DOHH2 (cell line): ENCODE data around the gene NHERF1.

Source experiments
- H3F3A ChIP-seq: fragments of 200-600 bp; sonication (generic), shearing (Covaris generic); 2 replicates; pipeline ENCODE4 v1.6.0; 2016; ENCODE audit warnings: antibody characterized with exemption, mild to moderate bottlenecking; ENCODE audit not compliant: control insufficient read depth, insufficient read depth
- H3K27ac ChIP-seq: fragments of 200-600 bp; sonication (generic); 2 replicates; pipeline ENCODE4 v1.5.1; 2014; ENCODE audit warnings: low read depth, mild to moderate bottlenecking, low read length, moderate library complexity
- H3K27me3 ChIP-seq: fragments of 200-600 bp; sonication (generic); 2 replicates; pipeline ENCODE4 v1.6.1; 2014; ENCODE audit warnings: mild to moderate bottlenecking, low read length, mixed read lengths; ENCODE audit not compliant: control insufficient read depth
- H3K36me3 ChIP-seq: fragments of 200-600 bp; sonication (generic); 2 replicates; pipeline ENCODE4 v1.6.1; 2014; ENCODE audit warnings: mild to moderate bottlenecking, low read length, moderate library complexity, mixed read lengths; ENCODE audit not compliant: control insufficient read depth
- H3K4me1 ChIP-seq: fragments of 200-600 bp; sonication (generic); 2 replicates; pipeline ENCODE4 v1.6.1; 2014; ENCODE audit warnings: mild to moderate bottlenecking, low read length, mixed read lengths; ENCODE audit not compliant: control insufficient read depth
- H3K4me2 ChIP-seq: fragments of 200-600 bp; sonication (generic); 2 replicates; pipeline ENCODE4 v1.6.0; 2014; ENCODE audit warnings: mild to moderate bottlenecking, low read length, moderate library complexity
- H3K4me3 ChIP-seq: fragments of 200-600 bp; sonication (generic); 2 replicates; pipeline ENCODE4 v1.5.1; 2014; ENCODE audit warnings: mild to moderate bottlenecking, low read length, mixed read lengths
- H3K79me2 ChIP-seq: fragments of 200-600 bp; sonication (generic); 2 replicates; pipeline ENCODE4 v1.6.1; 2014; ENCODE audit warnings: mild to moderate bottlenecking, low read length, mixed read lengths; ENCODE audit not compliant: control insufficient read depth
- H3K9me2 ChIP-seq: fragments of 200-600 bp; sonication (generic); replicated peaks from 2 replicates; pipeline ENCODE4 v1.6.1; 2014; ENCODE audit warnings: mild to moderate bottlenecking, low read length, mixed read lengths; ENCODE audit not compliant: control insufficient read depth
- H3K9me3 ChIP-seq: fragments of 200-600 bp; sonication (generic); 2 replicates; pipeline ENCODE4 v1.6.1; 2014; ENCODE audit warnings: antibody characterized with exemption, low read length, mixed read lengths; ENCODE audit not compliant: control insufficient read depth, insufficient read depth
- H4K20me1 ChIP-seq: fragments of 200-600 bp; sonication (generic); 2 replicates; pipeline ENCODE4 v1.6.0; 2014; ENCODE audit warnings: low read depth, mild to moderate bottlenecking, antibody characterized with exemption, low read length, moderate library complexity; ENCODE audit not compliant: control insufficient read depth, insufficient read depth
- EZH2phosphoT487 ChIP-seq: fragments of 200-600 bp; sonication (generic); IDR thresholded peaks from 2 replicates; pipeline ENCODE4 v1.6.1; 2017; ENCODE audit warnings: borderline replicate concordance, mild to moderate bottlenecking, antibody characterized with exemption, low read length, moderate library complexity, mixed read lengths
- TF ChIP-seq, protein P1 (sequence below): fragments of 200-600 bp; sonication (generic); IDR thresholded peaks from one replicate; pipeline ENCODE4 v1.5.1; 2014; ENCODE audit warnings: antibody characterized with exemption, mild to moderate bottlenecking, low read depth, low read length; ENCODE audit not compliant: poor library complexity, severe bottlenecking

Gene NHERF1

DNA sequence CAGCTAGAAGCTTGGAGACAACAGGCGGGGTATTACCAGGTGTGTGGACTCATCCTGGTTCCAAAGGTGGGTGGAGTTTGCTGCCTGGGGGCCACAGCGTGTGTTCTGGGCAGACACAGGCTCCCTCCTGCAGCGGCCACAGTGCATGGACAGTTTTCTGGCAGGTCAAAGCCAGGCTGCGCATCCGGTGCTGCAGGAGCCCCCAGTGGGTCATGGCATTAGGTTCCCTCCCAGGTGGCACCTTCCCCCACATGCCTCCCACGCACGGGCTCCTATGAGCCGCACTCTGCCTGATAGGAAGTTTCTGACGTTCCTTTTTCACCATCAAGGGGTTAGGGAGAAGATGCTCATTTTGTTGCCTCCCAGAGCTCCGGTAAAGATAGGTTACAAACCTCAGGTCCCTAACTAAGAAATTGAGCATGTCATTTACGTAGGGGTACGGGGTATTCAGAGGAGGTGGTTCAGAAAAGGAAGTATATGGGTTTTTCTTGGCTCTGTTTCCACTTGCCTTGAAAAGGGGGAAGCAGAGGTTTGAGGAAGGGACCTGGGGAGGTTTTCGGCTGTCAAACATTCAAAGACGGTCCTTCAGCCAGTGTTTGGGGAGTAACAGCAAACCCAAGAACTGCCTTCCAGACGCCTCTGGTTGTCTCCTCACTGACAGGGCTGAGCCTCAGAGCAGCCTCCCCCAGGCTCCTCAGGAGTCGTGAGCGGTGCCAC lies 60.4 kb downstream of the NHERF1 start:
- TF ChIP-seq EZH2phosphoT487 = no peak
- TF ChIP-seq, protein P1, sequence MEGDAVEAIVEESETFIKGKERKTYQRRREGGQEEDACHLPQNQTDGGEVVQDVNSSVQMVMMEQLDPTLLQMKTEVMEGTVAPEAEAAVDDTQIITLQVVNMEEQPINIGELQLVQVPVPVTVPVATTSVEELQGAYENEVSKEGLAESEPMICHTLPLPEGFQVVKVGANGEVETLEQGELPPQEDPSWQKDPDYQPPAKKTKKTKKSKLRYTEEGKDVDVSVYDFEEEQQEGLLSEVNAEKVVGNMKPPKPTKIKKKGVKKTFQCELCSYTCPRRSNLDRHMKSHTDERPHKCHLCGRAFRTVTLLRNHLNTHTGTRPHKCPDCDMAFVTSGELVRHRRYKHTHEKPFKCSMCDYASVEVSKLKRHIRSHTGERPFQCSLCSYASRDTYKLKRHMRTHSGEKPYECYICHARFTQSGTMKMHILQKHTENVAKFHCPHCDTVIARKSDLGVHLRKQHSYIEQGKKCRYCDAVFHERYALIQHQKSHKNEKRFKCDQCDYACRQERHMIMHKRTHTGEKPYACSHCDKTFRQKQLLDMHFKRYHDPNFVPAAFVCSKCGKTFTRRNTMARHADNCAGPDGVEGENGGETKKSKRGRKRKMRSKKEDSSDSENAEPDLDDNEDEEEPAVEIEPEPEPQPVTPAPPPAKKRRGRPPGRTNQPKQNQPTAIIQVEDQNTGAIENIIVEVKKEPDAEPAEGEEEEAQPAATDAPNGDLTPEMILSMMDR = no peak
- H4K20me1 ChIP-seq = no peaks in the 10 kb centered on the region
- H3K4me1 ChIP-seq = no peaks in the 10 kb centered on the region
- H3K4me3 ChIP-seq = no peak overlapping the region
- H3K27me3 ChIP-seq = no peaks in the 10 kb centered on the region
- no peaks in the 10 kb centered on the region for H3K9me2 ChIP-seq
- no peak overlapping the region for H3K27ac ChIP-seq
- H3K36me3 ChIP-seq = no peaks in the 10 kb centered on the region
- no peaks in the 10 kb centered on the region for H3K9me3 ChIP-seq
- H3K79me2 ChIP-seq = no peaks in the 10 kb centered on the region
- H3F3A ChIP-seq = no peaks in the 10 kb centered on the region
- no peak overlapping the region for H3K4me2 ChIP-seq

DNA sequence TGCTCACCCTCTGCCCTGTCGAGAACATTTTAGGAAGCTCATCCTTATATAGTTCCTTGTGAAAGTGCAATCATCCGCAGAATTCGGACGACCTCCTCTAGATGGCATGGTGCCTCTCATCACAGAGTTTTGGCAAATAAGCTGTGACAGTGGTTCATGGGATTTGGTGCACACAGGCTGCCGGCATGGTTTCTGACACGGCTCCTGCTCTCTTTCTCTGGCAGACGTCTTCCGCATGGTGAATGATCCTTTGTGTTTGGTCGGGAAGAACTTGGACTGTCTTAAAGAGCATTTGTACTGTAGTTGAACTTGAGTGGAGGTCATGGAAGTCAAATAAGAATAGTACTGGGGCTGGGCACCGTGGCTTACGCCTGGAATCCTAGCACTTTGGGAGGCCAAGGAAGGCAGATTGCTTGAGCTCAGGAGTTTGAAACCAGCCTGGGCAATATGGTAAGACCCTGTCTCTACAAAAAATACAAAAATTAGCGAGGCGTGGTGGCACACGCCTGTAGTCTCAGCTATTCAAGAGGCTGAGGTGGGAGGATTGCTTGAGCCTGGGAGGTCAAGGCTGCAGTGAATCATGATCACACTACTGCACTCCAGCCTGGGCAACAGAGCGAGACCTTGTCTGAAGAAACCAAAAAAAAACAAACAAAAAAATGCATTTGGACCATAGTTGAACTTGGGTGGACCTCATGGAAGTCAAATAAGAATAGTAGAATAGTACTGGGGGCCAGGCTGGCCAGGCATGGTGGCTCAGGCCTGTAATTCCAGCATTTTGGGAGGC lies 62.5 kb downstream of the NHERF1 start:
- Histone ChIP-seq H4K20me1 (no peaks in the 10 kb centered on the region), H3K9me2 (no peaks in the 10 kb centered on the region), H3K4me3 (no peak overlapping the region), H3F3A (no peaks in the 10 kb centered on the region), H3K4me1 (no peaks in the 10 kb centered on the region; the same call in 1 of the 2 replicates), H3K79me2 (no peaks in the 10 kb centered on the region), H3K4me2 (no peak overlapping the region), H3K36me3 (no peaks in the 10 kb centered on the region), H3K9me3 (no peaks in the 10 kb centered on the region), H3K27ac (no peak overlapping the region), H3K27me3 (no peaks in the 10 kb centered on the region)
- TF ChIP-seq, protein P1 = no peak
- no peak for TF ChIP-seq EZH2phosphoT487

DNA sequence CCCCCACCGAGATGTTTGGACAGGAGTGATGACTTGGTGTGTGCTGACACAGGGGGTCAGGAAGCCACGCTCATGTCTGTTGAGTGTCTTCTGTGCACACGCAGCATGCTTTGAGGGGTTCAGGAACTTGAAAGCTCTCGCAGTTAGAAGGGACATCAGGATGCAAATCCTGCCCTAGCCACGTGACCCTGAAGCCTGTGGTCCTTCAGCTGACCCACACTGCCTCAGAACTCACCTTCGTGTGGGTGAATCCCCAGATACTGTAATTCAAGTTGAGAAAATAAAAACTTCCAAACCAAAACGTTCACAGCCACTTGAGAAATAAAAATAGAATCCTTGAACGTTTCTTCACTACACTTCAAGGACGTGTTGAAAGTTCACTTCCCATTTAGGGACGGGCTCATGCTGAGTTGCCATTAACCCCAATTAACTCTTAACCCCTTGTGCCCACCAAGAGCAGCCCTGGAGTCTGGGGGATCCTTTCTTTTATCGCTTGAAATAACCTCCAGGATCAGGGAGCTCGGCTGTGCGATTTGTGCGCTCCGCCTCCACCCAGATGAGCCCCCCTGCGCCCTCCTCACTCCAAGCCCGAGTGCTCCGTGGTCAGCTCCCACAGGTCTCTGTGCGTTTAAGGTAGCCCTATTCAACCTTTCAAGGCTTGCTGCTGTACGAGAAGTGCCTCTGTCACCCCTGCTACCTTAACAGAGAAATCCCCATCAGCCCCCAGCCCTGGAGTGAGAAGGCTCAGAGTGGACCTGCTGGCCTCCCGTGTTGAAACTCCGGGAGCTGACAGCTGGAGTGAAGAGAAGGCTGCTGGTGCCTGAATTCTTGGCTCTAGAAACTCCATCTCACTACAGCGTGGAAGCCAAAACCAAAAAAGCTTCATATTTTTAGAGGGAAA lies 63.9 kb downstream of the NHERF1 start:
- Histone ChIP-seq H3K4me1 (no peaks in the 10 kb centered on the region; the same call in 1 of the 2 replicates), H3K27ac (no peak overlapping the region)

More for the DNA sequence above, 63.9 kb downstream of the NHERF1 start:
- no peaks in the 10 kb centered on the region for H3F3A ChIP-seq
- H3K36me3 ChIP-seq = no peaks in the 10 kb centered on the region
- H4K20me1 ChIP-seq = no peaks in the 10 kb centered on the region; the same call in 1 of the 2 replicates
- no peaks in the 10 kb centered on the region for H3K9me3 ChIP-seq
- no peaks in the 10 kb centered on the region for H3K79me2 ChIP-seq
- no peak overlapping the region for H3K4me2 ChIP-seq
- H3K9me2 ChIP-seq = no peaks in the 10 kb centered on the region
- no peaks in the 10 kb centered on the region for H3K27me3 ChIP-seq
- TF ChIP-seq, protein P1 = no peak
- TF ChIP-seq EZH2phosphoT487 = no peak
- no peak overlapping the region for H3K4me3 ChIP-seq
